Dendritic cell treated with granulocyte-macrophage colony-stimulating factor and Interleukin-4, amounts not matched to agents 40 ng/mL and 50 ng/mL, for 4 days (primary cell): ENCODE measurements around the gene UGT1A1.

ENCODE experiments used
- H3K27ac Mint-ChIP-seq: one replicate; pipeline ENCODE4 v1.8.0; 2022; ENCODE audit warnings: mild to moderate bottlenecking, mixed read lengths
- H3K27me3 Mint-ChIP-seq: one replicate; pipeline ENCODE4 v1.8.0; 2022; ENCODE audit warnings: mild to moderate bottlenecking, mixed read lengths
- H3K36me3 Mint-ChIP-seq: one replicate; pipeline ENCODE4 v1.8.0; 2022; ENCODE audit warnings: low read depth, mixed read lengths
- H3K4me1 Mint-ChIP-seq: one replicate; pipeline ENCODE4 v1.8.0; 2022; ENCODE audit warnings: low read depth, mixed read lengths
- H3K4me3 Mint-ChIP-seq: one replicate; pipeline ENCODE4 v1.8.0; 2022; ENCODE audit warnings: mild to moderate bottlenecking, moderate library complexity, mixed read lengths
- H3K9me3 Mint-ChIP-seq: one replicate; pipeline ENCODE4 v1.8.0; 2022; ENCODE audit warnings: mixed read lengths
- intact Hi-C: fragments of 100-400 bp; cut with micrococcal nuclease; formaldehyde crosslinking; loops from one replicate; pipeline ENCODE4 v1.15.0; 2022

UGT1A1 gene

DNA sequence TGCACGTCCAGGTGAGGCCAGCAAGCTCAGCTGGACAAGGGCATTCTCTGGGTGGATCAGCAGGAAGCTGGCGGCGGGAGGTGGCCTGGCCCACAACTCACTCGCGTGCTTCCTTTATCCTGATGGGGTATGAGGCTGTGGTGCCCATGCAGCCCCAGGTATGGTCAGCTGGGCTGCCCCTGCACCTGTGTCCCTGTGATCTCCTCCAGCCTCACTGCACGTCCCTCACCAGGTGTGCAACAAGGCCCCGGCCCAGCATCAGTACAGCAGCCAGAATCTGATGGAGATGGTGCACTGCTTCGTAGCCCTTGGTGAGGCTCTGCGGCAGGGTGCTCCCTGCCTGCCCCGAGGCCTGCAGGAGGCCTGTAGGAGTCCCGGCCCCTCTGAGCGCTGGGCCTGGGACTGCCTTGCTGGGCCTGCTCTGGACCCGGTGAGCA is 35.7 kb downstream of the UGT1A1 start:
- no peaks in the 10 kb centered on the region for H3K36me3 Mint-ChIP-seq
- H3K27ac Mint-ChIP-seq = no peak overlapping the region
- peaks cover 6% of the 10 kb centered on the region for H3K9me3 Mint-ChIP-seq
- no peak overlapping the region for H3K4me3 Mint-ChIP-seq
- no peaks in the 10 kb centered on the region for H3K4me1 Mint-ChIP-seq
- no peaks in the 10 kb centered on the region for H3K27me3 Mint-ChIP-seq
- intact Hi-C loops = no loop called here

DNA sequence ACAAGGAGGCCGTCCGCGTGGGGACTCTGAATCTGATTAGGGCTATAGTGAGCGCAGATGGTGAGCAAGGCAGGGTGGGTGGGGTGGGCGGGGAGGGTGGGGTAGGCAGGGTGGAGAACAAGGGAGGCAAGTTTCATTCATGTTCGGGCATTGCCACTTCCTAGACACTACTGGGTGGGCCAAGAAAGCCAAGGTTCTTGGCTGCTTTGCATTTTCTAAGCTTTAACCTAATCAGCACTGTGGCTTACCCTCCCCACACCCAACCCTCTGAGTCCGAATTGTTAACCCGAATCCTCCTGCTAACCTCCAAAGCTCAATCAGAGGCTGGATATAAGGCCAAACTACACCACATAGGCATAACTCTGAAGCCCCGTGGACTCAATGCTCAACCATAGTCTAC is 36.2 kb downstream of the UGT1A1 start:
- H3K27ac Mint-ChIP-seq = no peak overlapping the region
- intact Hi-C loops = no loop called here

DNA sequence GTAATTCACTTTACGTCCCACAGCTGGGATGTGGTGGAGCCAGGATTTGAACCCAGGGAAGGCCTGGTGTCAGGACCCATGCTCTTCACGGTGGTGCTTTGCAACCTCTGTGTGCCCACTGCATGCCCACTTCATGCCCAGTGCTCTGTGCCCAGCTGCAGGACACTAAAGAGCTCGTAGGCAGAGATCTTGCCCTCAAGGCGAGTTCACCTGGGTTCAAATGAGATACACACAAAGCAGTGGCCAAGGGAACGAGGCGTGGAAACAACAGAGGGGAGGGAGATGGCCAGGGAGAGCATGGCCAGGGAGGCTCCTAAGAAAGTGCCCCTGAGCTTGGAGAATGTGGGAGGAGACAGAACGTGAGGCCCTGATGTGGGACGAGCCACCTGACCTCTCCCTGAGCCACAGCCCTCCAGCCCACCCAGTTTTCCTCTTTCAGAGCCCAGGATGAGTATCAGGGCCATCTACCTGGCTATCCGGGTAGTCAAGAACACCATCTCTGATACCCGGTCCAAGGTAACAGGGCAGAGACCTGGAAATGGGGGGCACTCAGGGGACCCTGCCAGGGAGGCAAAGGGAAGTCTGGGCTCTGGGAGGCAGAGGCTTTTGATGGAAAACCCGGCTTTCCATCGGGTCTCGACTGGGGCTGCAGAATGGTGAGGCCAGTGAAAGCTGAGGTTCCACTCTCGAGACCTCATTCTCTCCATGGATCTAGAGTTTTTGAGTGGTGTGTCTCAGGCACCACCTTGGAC is 38.4 kb downstream of the UGT1A1 start:
- Mint-ChIP-seq H3K4me1 (no peaks in the 10 kb centered on the region), H3K27me3 (no peaks in the 10 kb centered on the region), H3K9me3 (peaks cover 8% of the 10 kb centered on the region), H3K4me3 (no peak overlapping the region), H3K36me3 (no peaks in the 10 kb centered on the region), H3K27ac (no peak overlapping the region)
- intact Hi-C loops = no loop called here

More for the DNA sequence above, 36.2 kb downstream of the UGT1A1 start:
- Mint-ChIP-seq H3K27me3 (no peaks in the 10 kb centered on the region), H3K36me3 (no peaks in the 10 kb centered on the region), H3K4me1 (no peaks in the 10 kb centered on the region), H3K4me3 (no peak overlapping the region), H3K9me3 (peaks cover 8% of the 10 kb centered on the region)

DNA sequence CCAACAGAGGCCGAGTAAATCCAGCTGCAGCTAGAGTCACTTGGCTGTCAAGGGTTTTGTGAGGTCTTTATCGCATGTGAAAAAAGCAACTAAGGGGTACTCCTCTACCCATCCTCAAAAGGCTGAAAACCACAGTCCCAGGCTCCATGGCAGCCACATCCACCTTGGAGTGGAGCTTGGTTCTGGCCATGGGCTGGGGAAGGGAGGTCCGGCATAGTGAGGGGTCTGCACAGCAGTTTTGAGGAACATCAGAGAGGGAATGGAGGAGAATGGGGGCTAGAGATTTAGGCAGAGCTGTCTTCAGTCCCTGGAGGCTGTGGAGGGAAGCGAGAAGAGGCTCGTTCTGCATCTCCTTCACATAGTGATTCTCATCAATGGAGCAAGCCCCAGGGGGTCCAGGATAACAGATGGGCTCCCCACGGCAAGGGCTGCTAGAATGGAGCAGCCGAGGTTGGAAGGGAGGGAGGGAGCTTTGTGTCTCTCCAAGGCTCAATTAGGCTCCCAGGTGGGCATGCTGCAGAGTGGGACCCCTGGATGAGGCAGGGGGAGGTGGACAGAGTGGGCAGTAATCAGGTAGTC is 39.1 kb downstream of the UGT1A1 start:
- no peaks in the 10 kb centered on the region for H3K27me3 Mint-ChIP-seq
- no peak overlapping the region for H3K4me3 Mint-ChIP-seq
- no peaks in the 10 kb centered on the region for H3K4me1 Mint-ChIP-seq
- intact Hi-C loops = no loop called here
- peaks cover 8% of the 10 kb centered on the region for H3K9me3 Mint-ChIP-seq
- H3K27ac Mint-ChIP-seq = no peak overlapping the region
- no peaks in the 10 kb centered on the region for H3K36me3 Mint-ChIP-seq

DNA sequence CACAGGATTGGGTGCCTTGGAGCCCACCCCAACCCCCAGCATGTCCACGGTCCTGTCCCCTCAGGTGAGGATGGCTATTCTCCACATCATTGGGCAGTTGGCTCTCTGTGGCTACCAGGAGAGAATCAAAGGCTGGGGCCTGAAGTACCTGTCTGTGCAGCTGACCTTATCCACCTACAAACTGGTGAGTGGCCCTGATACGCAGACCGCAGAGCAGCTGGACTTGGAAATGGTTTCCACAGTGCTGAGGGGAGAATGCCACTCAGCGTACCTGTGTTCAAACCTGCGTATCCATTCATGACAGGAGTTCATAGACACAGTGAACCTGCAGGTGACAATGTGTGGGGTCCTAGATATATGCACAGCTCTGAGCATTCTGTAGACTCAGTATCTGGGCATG is 39.6 kb downstream of the UGT1A1 start:
- intact Hi-C loops = no loop called here
- Mint-ChIP-seq H3K27ac (no peak overlapping the region), H3K36me3 (no peaks in the 10 kb centered on the region), H3K9me3 (peaks cover 8% of the 10 kb centered on the region), H3K4me1 (no peaks in the 10 kb centered on the region), H3K27me3 (no peaks in the 10 kb centered on the region), H3K4me3 (no peak overlapping the region)

DNA sequence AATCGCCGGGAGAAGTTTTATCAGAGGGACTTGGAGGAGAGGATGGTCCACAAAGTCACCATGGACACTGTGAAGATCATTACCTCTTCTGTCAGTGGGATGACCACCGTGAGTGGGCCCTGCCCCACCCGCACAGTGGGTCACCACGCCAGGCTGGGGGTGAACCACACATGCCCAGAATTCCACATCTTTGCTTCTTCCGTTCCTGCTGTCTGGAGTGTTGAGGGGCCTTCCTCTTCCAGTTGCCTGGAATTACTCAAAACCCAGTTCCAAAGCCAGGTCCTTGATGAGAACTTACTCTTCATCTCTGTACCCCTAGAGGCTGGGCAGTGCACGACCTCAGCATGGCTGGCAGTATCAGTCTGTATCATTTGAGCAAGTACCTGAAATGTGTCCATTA is 40.1 kb downstream of the UGT1A1 start:
- peaks cover 3% of the 10 kb centered on the region for H3K27me3 Mint-ChIP-seq
- intact Hi-C loops = no loop called here
- H3K4me3 Mint-ChIP-seq = no peak overlapping the region
- peaks cover 8% of the 10 kb centered on the region for H3K9me3 Mint-ChIP-seq
- no peaks in the 10 kb centered on the region for H3K4me1 Mint-ChIP-seq
- no peaks in the 10 kb centered on the region for H3K36me3 Mint-ChIP-seq
- H3K27ac Mint-ChIP-seq = no peak overlapping the region

DNA sequence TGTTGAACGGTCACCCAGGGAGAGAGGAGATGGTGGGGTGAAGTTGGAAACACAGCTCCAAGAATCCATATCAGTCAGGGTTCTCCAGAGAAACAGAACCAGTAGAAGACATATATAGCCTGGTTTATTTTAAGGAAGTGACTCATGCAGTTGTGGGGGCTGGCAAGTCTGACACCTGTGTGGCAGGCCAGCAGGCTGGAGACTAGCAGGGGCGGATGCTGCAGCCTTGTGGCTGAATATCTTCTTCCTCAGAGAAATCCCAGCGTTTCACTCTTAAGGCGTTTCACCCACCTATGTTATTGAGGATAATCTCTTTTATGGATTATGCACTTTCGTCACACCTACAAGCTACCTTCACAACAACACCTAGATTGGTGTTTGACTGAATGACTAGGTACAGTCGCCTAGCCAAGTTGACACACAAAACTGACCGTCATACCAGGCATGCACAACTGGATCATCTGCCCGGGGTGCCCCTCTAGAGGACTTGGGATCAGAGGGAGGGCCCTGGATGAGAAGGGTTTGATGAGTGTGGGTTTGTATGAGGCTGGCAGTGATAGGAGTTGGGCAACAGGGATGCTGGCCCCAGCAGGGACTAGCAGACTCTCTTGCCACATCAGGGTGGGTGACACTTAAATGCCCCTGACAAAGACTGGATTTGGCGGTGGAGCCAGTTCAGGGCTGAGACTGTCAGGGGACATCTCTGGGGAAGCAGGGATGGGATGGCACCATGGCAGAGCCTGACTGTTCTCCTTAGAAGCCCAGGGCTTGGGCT is 41.5 kb downstream of the UGT1A1 start:
- Mint-ChIP-seq H3K27ac (no peak overlapping the region), H3K9me3 (peaks cover 8% of the 10 kb centered on the region), H3K27me3 (peaks cover 3% of the 10 kb centered on the region), H3K36me3 (no peaks in the 10 kb centered on the region), H3K4me1 (no peaks in the 10 kb centered on the region), H3K4me3 (no peak overlapping the region)
- intact Hi-C loops = no loop called here

DNA sequence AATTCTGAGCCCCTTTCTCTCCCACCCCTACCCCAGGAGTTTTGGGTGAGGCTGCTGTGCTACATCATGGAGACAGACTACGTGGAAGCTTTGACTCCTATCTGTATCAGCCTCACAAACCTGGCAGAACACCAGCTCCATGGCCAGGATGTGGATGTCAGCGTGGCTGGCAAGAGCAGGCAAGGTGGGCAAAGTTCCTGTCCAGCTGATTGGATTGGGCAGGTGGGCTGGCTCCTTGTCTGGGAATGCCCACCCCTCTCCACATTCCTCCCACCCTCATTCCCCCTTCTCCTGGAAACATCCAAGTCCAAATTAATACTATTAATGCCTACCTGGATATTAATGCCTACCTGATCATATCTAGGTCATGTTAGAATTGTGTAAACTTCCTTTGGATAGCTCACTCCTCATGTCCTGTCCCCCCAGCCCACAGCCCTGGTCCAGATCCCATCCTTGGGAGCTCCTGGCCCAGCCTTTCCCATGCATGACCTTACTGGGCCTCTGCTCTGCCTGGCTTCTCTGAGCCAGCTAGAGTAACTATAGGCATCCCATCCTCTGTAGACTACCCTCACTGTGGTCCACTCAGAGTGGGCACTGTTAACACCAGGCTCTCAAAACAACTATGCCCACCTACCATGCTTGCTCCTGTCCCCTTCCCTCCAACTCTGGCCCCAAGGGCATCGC is 42.2 kb downstream of the UGT1A1 start:
- intact Hi-C loops = no loop called here
- Mint-ChIP-seq H3K4me3 (no peak overlapping the region), H3K27me3 (peaks cover 3% of the 10 kb centered on the region), H3K36me3 (no peaks in the 10 kb centered on the region), H3K27ac (no peak overlapping the region), H3K9me3 (peaks cover 8% of the 10 kb centered on the region), H3K4me1 (no peaks in the 10 kb centered on the region)

DNA sequence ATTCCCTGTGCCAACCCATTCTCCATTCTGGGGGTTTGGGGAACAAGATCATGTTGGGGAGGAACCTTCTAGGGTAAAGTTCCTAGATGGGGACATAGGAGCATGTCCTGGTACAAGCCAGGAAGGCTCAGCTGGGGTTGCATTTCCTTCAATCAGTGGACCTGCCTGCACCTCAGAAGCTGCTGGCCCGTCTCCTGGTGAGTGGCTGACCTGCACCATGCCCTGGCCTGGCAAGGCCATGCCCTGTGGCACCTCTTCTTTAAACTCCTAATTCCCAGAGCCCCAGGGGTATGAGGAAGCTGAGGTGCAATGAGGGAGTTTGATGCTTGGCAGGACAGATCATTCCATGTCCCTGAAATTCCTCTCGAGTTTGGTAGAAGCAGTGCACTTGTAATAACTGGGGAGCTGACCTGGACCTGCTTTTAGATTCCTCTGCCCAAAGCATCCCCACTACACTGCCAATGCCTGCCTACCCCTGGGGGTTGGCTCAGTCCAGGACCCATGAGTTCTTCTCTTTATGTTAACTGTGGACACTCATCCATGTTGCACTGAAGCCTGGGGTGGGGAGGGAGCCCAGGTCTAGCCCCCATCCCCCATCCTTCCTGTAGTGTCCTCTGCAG is 43.3 kb downstream of the UGT1A1 start:
- no peaks in the 10 kb centered on the region for H3K36me3 Mint-ChIP-seq
- intact Hi-C loops = no loop called here
- H3K27me3 Mint-ChIP-seq = peaks cover 3% of the 10 kb centered on the region
- peaks cover 8% of the 10 kb centered on the region for H3K9me3 Mint-ChIP-seq
- H3K4me1 Mint-ChIP-seq = no peaks in the 10 kb centered on the region
- H3K4me3 Mint-ChIP-seq = no peak overlapping the region
- no peak overlapping the region for H3K27ac Mint-ChIP-seq

DNA sequence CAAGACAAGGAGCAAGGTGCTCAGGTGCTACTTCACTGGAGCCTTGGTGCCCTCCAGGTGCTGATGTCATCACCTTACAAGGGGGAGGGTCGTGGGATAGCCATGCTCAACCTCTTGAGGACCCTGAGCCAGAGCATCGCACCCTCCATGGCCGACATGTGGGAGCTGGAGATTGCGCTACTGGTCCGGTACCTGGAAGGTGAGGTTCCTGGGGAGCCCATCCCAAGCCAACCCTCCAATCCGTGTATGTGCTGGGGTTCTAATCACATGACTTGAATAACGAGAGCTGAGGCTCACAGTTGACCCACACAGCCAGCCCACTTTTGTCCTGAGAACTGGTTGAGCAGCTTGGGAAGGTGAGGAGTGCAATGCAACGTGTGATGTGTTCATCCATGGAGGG is 43.9 kb downstream of the UGT1A1 start:
- peaks cover 3% of the 10 kb centered on the region for H3K27me3 Mint-ChIP-seq
- peaks cover 8% of the 10 kb centered on the region for H3K9me3 Mint-ChIP-seq
- no peak overlapping the region for H3K4me3 Mint-ChIP-seq
- no peak overlapping the region for H3K27ac Mint-ChIP-seq
- no peaks in the 10 kb centered on the region for H3K36me3 Mint-ChIP-seq
- H3K4me1 Mint-ChIP-seq = no peaks in the 10 kb centered on the region
- intact Hi-C loops = no loop called here

DNA sequence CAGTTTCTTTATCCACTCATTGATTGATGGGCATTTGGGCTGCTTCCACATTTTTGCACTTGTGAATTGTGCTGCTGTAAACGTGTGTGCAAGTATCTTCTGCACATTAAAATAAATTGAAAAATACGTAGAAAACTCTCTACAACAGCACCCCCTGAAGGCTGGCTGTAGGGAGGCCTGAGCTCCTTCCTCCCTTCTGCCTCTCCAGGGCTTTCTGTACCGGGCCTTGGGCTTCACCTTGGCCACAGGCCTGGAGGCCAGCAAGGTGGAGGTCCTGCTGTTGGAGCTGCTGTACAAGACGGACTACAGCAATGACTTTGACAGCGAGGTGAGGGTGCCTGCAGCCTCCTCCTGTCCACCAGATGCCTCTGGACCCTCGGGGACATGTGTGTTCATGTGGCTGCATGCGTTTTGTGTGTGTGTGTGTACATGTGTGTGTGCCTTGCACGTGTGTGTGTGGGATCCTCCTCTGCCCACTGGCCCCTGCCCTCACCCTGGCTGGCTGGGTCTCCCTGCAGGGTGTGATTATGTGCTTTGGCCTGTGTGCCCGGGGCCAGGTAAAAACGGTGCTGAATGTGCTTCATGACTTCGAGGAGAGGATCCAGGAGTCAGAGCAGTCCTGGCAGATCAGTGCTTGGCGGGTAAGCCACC is 47.3 kb downstream of the UGT1A1 start:
- Mint-ChIP-seq H3K4me3 (no peak overlapping the region), H3K27ac (no peak overlapping the region), H3K9me3 (no peaks in the 10 kb centered on the region), H3K36me3 (no peaks in the 10 kb centered on the region), H3K27me3 (peaks cover 3% of the 10 kb centered on the region), H3K4me1 (no peaks in the 10 kb centered on the region)
- intact Hi-C loops = no loop called here

DNA sequence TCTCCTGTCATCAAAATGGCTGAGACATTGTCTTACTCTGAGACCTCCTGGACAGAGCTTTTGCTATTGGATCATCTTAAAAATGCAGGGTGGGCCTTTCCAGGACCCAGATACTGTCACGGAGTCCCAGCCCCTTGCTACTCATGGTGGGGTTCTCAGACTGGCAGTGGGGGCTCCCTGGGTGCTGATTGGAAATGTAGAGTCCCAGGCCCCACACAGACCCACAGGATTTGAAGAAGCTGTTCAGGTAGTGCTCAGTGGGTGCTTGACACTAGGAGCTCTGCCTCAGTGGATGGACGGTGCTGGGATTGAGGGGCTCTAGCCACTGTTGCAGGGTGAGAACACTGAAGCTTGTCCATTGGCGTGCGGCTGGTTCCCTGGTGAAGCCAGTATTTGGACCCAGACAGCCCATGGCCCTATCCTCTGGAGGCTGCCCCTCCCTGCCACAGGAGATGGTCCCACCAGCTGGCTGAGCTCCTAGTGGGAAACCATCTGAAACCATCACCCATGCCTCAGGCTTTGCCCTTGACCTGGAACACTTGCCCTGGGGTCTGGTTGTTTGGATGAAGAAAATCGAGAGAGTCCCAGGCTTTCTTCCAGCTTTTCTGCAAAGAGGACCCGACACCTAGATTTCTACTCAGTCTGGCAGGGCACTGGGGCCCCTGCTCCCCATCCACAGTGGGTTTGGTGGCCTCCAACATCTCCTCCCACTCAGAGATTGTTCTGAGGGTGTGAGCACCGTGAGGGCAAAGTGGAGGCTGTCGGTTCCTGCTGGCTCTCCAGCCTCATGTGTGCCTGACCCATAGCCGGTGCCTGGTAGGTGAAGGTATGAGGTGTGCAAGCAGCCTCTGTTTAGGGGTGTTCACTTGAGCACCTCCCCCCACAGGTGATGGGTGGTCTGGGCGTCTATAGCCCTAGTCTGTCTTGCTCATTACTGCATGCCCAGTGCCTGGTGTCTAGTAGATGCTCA is 48.2 kb downstream of the UGT1A1 start:
- Mint-ChIP-seq H3K27me3 (peaks cover 3% of the 10 kb centered on the region), H3K4me3 (no peak overlapping the region), H3K9me3 (no peaks in the 10 kb centered on the region), H3K36me3 (no peaks in the 10 kb centered on the region), H3K27ac (no peak overlapping the region), H3K4me1 (no peaks in the 10 kb centered on the region)
- intact Hi-C loops = no loop called here
